SKM-1 (cell line): Measurements from ENCODE around the gene KRTAP19-1.

Experiments used
- DNase-seq: peaks from one replicate; lab custom pipeline; 2025; ENCODE audit not compliant: unreplicated experiment; lab: John Stamatoyannopoulos, UW

Gene KRTAP19-1

DNA sequence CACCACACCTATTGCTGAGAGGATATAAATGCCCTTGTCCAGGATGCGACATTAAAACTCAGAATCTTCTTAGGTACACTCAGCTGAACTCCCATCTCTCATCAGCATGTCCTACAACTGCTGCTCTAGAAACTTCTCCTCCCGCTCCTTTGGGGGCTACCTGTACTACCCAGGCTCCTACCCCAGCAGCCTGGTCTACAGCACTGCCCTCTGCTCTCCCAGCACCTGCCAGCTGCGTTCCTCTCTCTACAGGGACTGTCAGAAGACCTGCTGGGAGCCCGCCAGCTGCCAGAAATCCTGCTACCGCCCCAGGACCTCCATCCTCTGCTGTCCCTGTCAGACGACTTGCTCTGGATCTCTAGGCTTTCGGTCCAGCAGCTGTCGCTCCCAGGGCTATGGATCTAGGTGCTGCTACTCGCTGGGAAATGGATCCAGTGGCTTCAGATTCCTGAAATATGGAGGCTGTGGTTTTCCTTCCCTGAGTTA is 50.0 kb downstream of the KRTAP19-1 start, which contains the start of gene KRTAP13-4:
KRTAP13-4 (plus strand) TSS at position 51 of the 486 bp plus-strand sequence; CDS start at position 107, 56 bp downstream.
- no peak for DNase-seq
